HG02938 (cell line): Measurements from ENCODE around the gene PDPK1.

Source experiments
- ATAC-seq: cut with Tn5 transposase; IDR thresholded peaks from one replicate; pipeline ENCODE4 v1.9.1; 2021; ENCODE audit warnings: mild to moderate bottlenecking, moderate library complexity; ENCODE audit not compliant: unreplicated experiment

Gene PDPK1

GRCh38 chr16:2507052-2507659 lies 30.7 kb upstream of the PDPK1 start:
- no peak for ATAC-seq

- no peak for ATAC-seq
These were observed 30.2 kb upstream of the PDPK1 start for GRCh38 chr16:2507665-2508064.

- ATAC-seq, result no peak
These were observed 29.0 kb upstream of the PDPK1 start for GRCh38 chr16:2508722-2509400.

- no peak for ATAC-seq
These were observed 26.6 kb upstream of the PDPK1 start for GRCh38 chr16:2511128-2511800.

DNA sequence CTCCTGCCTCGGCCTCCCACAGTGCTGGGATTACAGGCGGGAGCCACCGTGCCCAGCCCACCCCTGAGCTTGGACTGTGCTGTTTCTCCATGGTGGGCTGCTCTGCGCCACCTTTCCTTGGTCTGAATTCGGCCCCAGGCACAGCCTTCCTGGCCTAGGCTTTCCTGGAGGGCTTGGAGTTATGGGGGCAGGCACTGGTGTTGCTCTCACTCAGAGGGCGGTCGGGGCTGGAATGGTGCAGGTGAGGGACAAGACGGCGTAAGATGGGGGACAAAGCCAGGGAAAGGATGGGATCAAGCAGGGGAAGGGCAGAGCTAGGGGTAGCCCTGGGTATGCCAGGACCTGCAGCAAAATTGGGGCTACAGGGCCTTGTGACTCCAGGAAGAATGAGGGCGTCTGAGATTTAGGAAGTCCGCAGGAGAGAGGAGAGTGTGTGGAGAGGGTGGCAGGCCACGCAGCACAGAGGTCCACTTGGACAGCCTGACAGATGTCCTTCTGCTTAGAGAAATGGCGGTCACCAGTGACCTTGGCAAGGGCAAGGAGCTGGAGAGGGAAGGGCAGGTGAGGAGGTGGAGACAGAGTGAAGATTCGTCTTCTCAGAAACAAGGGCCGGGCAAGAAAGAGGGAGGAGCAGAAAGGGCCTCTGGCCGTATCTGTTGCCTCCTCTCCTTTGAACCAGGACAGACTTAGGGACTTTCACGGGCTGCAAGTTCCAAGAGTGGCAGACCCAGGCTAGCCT lies 25.7 kb upstream of the PDPK1 start:
- ATAC-seq, result no peak

- ATAC-seq, result no peak
These were observed 25.0 kb upstream of the PDPK1 start for GRCh38 chr16:2512735-2513404.

DNA sequence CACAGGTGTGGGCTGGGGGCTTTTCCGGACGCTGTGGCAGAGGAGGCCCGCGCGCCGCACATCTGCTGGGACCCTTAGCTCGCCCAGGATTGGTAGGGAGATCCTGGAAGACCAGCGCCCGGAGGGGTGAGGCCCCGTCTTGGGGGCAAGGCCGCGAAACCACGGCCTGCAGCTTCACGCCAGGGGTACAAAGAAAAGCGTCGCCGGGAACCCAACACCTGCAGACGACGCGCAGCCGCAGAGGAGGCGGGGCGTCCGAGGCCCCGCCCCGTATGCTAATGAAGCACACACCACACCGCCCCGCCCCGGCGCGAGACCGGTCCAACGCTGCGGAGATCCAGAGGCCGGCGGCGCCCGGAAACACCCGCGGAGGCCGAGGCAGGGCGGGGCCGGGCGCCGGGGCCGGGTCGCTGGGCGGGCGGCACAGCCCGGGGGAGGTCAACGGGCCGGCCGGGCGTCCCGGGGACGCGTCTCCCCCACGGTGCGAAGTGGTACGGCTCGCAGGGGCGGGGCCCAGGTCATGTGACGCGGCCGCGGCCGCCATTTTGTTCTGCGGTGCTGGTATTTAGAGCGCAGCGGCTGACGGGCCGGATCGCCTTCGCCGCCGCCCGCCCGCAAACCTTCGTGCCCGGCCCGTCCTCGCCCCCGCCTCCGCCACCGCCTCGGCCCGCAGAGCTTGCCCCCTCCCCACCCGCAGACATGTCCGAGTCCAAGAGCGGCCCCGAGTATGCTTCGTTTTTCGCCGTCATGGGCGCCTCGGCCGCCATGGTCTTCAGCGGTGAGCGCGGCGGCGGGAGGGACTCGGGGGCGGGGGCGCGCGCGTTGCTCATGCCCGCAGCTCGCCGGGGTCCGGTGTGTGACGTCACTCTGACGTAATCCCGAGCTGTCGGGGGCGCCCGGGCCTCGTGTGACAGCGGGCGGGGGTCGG lies 24.2 kb upstream of the PDPK1 start, which contains the start of gene ATP6V0C:
Gene ATP6V0C, plus strand, starts transcription at position 548 of the 928 bp plus-strand sequence. Its CDS starts 152 bp downstream, at position 700.
- peak; percentile 57 for ATAC-seq

GRCh38 chr16:2514333-2515179 lies 23.3 kb upstream of the PDPK1 start:
- ATAC-seq, result no peak

- no peak for ATAC-seq
These were observed 22.5 kb upstream of the PDPK1 start for GRCh38 chr16:2515180-2515851.

DNA sequence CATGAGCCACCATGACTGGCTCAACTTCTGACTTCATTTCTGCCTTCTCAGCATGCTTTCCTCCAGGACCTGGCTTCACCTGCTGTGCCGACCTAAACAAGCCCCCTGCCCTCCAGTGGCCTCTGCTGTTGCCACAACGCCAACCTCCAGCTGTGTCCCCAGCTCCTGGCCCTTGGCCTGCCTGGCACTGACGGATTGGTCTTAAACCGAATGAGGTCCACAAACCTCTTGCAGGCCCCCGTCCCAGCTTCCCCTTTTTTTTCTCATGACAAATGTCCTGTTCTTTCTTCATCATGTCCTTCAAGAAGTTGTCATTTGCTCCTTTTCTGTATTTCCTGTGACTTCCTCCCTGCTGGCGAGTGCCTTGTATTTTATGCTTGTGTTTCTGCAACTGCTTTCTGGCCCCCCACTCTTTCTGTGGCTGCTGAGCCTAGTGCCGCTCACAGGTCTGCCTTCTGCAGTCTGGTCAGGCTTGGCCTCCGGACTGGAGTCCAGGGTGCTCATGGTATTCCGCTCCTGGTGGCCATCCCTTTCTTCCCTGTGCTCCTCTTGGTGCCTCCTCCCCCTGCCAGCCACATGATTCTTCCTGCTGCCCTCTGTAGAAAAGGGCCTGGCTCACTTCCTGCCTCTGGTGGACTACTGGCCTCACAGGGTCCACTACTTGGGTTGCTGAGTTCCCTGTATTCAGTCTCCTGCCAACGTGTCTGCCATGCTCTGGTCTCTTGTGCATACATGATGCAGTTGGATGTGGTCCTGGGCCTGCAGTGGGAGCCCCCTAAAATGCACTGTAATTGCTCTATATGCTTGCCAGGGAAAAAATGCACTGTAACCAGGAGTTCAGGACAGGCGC lies 21.2 kb upstream of the PDPK1 start:
- no peak for ATAC-seq

- ATAC-seq, result no peak
These were observed 19.7 kb upstream of the PDPK1 start for GRCh38 chr16:2517954-2518605.

DNA sequence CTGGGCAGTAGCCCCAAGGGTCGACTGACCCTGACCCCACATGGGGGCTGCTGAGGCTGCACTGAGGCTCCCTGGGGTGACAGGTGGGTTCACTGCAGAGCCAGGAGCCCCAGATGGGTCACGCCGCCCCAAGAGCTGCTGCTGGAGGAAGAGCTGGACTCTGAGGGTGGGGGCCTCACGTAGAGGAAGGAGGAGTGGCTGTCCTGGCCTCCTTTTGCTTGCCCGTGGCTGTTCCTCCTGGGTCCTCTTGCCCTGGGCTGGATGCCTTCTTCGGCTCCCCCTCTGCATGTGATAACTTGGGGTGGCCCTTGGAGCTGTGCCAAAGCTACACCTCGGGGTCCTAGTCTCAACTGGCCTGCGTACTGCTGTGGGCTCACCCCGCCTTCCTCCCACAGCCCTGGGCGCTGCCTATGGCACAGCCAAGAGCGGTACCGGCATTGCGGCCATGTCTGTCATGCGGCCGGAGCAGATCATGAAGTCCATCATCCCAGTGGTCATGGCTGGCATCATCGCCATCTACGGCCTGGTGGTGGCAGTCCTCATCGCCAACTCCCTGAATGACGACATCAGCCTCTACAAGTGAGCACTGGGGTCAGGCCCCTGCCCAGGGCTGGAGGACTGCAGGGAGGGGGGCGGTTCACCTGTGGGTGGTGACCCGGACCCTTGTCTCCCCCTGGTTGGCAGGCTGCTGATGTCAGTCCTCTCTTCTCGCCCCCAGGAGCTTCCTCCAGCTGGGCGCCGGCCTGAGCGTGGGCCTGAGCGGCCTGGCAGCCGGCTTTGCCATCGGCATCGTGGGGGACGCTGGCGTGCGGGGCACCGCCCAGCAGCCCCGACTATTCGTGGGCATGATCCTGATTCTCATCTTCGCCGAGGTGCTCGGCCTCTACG lies 18.8 kb upstream of the PDPK1 start:
- no peak for ATAC-seq

DNA sequence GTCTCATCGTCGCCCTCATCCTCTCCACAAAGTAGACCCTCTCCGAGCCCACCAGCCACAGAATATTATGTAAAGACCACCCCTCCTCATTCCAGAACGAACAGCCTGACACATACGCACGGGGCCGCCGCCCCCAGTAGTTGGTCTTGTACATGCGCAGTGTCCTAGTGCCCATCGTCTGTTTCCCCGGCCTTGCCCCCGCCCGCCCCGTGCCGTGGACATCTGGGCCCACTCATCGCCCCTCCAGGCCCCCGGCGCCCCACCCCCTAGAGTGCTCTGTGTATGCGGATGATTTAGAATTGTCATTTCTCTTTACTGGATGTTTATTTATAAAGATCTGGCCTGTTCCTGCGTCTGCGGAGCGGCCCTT lies 18.1 kb upstream of the PDPK1 start:
- no peak for ATAC-seq

DNA sequence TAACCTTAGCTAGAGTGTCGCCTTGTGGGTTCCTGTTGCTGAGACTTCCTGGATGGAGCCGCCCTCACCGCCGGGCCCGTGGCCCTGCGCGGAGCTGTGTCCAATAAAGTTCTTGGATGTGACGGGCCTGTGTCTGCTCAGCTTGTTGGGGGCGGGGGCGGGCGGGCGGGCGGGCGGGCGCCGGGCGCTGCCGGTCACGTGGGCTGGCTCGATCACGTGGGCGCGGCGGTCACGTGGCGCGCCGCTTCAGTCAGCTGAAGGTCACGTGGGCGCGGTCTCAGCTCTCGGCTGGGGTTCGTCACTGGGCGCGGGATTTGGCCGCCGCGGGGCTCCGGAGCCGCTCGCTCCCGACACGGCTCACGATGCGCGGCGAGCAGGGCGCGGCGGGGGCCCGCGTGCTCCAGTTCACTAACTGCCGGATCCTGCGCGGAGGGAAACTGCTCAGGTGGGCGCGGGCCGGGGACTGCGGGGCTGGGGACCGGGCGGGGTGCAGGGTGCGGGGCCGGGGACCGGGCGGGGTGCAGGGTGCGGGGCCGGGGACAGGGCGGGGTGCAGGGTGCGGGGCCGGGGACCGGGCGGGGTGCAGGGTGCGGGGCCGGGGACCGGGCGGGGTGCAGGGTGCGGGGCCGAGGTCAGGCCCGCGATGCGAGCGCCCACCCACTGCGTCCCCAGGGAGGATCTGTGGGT lies 17.6 kb upstream of the PDPK1 start, which contains the start of gene AMDHD2:
Gene AMDHD2, plus strand, starts transcription at position 275 of the 687 bp plus-strand sequence. Its CDS starts 88 bp downstream, at position 363.
- no peak for ATAC-seq

DNA sequence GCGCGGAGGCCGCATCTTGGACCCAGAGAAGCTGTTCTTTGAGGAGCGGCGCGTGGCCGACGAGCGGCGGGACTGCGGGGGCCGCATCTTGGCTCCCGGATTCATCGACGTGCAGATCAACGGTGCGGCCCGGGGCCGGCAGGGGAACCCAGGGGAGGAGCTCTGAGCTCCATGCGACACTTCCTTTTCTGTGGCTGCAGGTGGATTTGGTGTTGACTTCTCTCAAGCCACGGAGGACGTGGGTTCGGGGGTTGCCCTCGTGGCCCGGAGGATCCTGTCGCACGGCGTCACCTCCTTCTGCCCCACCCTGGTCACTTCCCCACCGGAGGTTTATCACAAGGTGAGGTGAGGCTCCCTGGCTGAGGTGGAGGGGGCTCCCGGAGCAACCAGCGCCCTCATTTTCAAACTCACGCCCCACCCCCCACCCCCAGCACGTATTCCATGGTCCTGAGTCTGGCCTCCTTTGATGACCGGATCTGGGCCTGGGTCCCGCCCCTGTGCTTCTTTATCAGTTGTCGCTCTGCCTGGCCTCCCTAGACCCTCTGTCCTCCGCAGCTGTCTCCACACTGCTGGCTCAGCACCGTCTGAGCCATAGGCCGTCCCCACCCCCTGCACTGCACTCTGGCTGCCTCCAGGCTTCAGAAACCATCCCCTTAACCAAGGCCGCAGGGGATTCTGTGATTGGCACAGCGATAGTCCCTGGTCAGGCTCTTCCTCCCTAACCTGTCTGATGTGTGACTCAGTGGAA lies 16.9 kb upstream of the PDPK1 start:
- ATAC-seq, result no peak
